SW 1271 (cell line): Measurements from ENCODE around the gene CLMN.

ENCODE experiments used
- DNase-seq, 2 experiments: peaks; one replicate each; lab custom pipeline; 2025; lab: John Stamatoyannopoulos, UW

CLMN gene

GRCh38 chr14:95321693-95322455 is 2.2 kb upstream of the CLMN start:
- DNase-seq = no peak

GRCh38 chr14:95320955-95321600 is 1.4 kb upstream of the CLMN start:
- no peak for DNase-seq

- no peak for DNase-seq
These were observed 579 bp upstream of the CLMN start for GRCh38 chr14:95320078-95320895.

GRCh38 chr14:95318399-95319311 is 1.1 kb downstream of the CLMN start:
- DNase-seq = peak in 1 of 2 experiments; percentile 11

GRCh38 chr14:95317817-95318343 is 1.8 kb downstream of the CLMN start:
- DNase-seq = no peak

GRCh38 chr14:95316821-95317220 is 2.9 kb downstream of the CLMN start:
- no peak for DNase-seq

GRCh38 chr14:95315579-95315978 is 4.1 kb downstream of the CLMN start:
- DNase-seq = no peak

GRCh38 chr14:95315156-95315555 is 4.6 kb downstream of the CLMN start:
- no peak for DNase-seq

GRCh38 chr14:95314609-95315008 is 5.1 kb downstream of the CLMN start:
- no peak for DNase-seq

- DNase-seq = no peak
These were observed 6.0 kb downstream of the CLMN start for GRCh38 chr14:95313707-95314106.

- no peak for DNase-seq
These were observed 6.5 kb downstream of the CLMN start for GRCh38 chr14:95313190-95313589.

GRCh38 chr14:95312311-95312710 is 7.4 kb downstream of the CLMN start:
- no peak for DNase-seq

GRCh38 chr14:95311752-95312151 is 8.0 kb downstream of the CLMN start:
- DNase-seq = no peak

- no peak for DNase-seq
These were observed 8.9 kb downstream of the CLMN start for GRCh38 chr14:95310635-95311380.

GRCh38 chr14:95309261-95310051 is 10.3 kb downstream of the CLMN start:
- DNase-seq = no peak

GRCh38 chr14:95308073-95308472 is 11.6 kb downstream of the CLMN start:
- DNase-seq = no peak

- DNase-seq = no peak
These were observed 12.2 kb downstream of the CLMN start for GRCh38 chr14:95307402-95308041.

- DNase-seq = no peak
These were observed 13.8 kb downstream of the CLMN start for GRCh38 chr14:95305940-95306339.

- no peak for DNase-seq
These were observed 14.6 kb downstream of the CLMN start for GRCh38 chr14:95305145-95305544.
